ENCODE data around the gene TRIM16.
"Not testable (repeated sequence)": the region's sequence is repeated elsewhere in the genome, so short reads cannot be mapped to it uniquely, and the experiment has no call there.

- not testable (repeated sequence) for TF ChIP-seq CTCF (conservative IDR thresholded peaks at IDR 0.05; ENCODE audit: low read depth, low read length); CEBPB (IDR thresholded peaks at IDR 0.05; ENCODE audit: low read depth, low read length); MAFK (IDR thresholded peaks at IDR 0.05; ENCODE audit: low read depth, low read length)
Observed at GRCh38 chr17:15687494-15687893, 3.4 kb upstream of the TRIM16 start.

Measured in IMR-90 (cell line).